Gastrocnemius medialis (tissue), 4 donors: ENCODE results near the gene CLPSL1.

Source experiments
- POLR2A ChIP-seq, 2 donors: fragments of 450-650 bp; IDR thresholded peaks; one replicate each; pipeline ENCODE4 v1.6.1; 2017; ENCODE audit warnings: antibody characterized with exemption in 2 of 2, mild to moderate bottlenecking in 2 of 2, moderate library complexity in 2 of 2
- TF ChIP-seq, protein P1 (sequence below), 5 experiments: fragments of 450-650 bp in 3 of 5; fragments of 200-600 bp in 2 of 5; sonication (generic) in 2 of 5; IDR thresholded peaks in 4 of 5; conservative IDR thresholded peaks in 1 of 5; 1 replicate in 4 of 5; 2 replicates in 1 of 5; pipeline ENCODE4 v1.5.1; 2016 to 2019; ENCODE audit warnings: antibody characterized with exemption in 5 of 5, mild to moderate bottlenecking in 3 of 5, moderate library complexity in 3 of 5

DNA sequence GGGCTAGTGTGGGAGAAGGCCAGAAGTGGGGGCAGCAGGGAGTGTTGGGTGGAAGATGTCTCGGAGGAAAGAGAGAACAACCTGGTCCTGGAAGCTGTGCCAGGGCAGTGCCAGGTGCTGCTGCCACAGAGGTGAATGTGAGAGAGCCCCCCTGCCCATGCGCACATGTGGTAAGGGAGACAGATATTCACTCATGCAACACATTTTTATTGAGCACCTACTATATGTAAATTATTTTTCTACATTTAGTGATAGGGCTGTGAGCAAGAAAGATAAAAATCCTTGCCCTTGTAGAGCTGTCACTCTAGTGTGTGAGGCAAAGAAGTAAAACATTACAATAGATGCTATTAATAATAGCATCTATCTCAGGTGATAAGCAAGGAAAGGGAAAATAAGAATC, 471 bp downstream of the CLPSL1 start:
- no peak for TF ChIP-seq POLR2A (IDR thresholded peaks at IDR 0.05)
- TF ChIP-seq, protein P1, sequence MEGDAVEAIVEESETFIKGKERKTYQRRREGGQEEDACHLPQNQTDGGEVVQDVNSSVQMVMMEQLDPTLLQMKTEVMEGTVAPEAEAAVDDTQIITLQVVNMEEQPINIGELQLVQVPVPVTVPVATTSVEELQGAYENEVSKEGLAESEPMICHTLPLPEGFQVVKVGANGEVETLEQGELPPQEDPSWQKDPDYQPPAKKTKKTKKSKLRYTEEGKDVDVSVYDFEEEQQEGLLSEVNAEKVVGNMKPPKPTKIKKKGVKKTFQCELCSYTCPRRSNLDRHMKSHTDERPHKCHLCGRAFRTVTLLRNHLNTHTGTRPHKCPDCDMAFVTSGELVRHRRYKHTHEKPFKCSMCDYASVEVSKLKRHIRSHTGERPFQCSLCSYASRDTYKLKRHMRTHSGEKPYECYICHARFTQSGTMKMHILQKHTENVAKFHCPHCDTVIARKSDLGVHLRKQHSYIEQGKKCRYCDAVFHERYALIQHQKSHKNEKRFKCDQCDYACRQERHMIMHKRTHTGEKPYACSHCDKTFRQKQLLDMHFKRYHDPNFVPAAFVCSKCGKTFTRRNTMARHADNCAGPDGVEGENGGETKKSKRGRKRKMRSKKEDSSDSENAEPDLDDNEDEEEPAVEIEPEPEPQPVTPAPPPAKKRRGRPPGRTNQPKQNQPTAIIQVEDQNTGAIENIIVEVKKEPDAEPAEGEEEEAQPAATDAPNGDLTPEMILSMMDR (IDR thresholded peaks at IDR 0.05 in 4 of 5, conservative IDR thresholded peaks at IDR 0.05 in 1 of 5) = no peak
